ES-I3 (cell line): Measurements from ENCODE around the gene CD79B.
"Not testable (repeated sequence)": the region's sequence is repeated elsewhere in the genome, so short reads cannot be mapped to it uniquely, and the experiment has no call there.

Experiments used
- H3K36me3 ChIP-seq: 2 replicates; pipeline ENCODE4 v1.6.1; 2013; ENCODE audit warnings: mild to moderate bottlenecking, low read length, control low read depth, moderate library complexity; ENCODE audit not compliant: insufficient read depth
- H3K4me1 ChIP-seq: 2 replicates; pipeline ENCODE4 v1.6.1; 2013; ENCODE audit warnings: mild to moderate bottlenecking, control low read depth, low read length; ENCODE audit not compliant: insufficient read depth
- H3K9ac ChIP-seq: 2 replicates; pipeline ENCODE4 v1.6.1; 2013; ENCODE audit warnings: low read depth, mild to moderate bottlenecking, low read length, moderate library complexity
- H3K9me3 ChIP-seq: 2 replicates; pipeline ENCODE4 v1.6.1; 2013; ENCODE audit warnings: mild to moderate bottlenecking, low read length, moderate library complexity; ENCODE audit not compliant: control insufficient read depth, insufficient read depth

Gene CD79B

DNA sequence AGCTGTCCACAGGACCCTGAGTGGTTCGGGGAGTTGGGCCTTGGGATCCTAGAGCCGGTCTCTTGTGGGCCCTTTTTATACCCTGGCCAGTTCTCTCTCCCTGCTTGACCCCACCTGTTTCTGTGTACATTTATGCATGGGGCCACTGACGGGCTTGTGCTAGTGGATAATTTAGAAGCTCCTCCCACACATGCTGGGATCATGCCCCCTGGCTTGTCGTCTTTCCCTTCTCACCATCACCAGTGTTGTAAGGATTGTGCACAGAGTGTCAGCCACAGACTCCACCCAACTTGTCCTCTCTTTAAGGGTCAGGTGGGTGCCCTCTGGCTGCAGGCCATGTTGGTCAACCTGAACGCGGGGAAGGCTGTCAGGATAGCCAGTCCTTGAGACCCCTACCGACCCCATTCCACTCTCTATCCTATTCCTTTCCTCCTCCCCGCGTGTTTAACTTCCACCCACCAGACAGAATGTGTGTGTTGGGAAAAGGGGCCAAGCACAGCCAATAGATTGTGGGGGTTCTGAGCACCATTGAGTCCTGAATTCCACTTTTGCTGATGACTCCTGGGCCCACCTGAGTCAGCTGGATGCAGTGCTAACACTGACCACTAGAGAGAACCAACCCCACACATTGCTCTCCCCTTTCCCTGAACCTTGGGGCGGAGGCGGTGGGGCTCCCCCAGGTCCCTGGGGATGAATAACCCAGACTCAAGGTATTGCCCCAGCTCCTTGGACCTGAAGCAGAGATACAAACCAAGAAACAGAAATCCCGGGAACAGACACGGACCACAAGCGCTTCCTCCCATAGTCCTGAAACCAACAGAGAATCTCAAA is 35.4 kb downstream of the CD79B start, which contains the start of gene CSH1:
Gene CSH1, minus strand, starts transcription at position 51 of the 831 bp plus-strand sequence. CDS start 63 bp downstream, outside the sequence.
- H3K9ac ChIP-seq, H3K9me3 ChIP-seq, H3K36me3 ChIP-seq, H3K4me1 ChIP-seq: not testable (repeated sequence)

DNA sequence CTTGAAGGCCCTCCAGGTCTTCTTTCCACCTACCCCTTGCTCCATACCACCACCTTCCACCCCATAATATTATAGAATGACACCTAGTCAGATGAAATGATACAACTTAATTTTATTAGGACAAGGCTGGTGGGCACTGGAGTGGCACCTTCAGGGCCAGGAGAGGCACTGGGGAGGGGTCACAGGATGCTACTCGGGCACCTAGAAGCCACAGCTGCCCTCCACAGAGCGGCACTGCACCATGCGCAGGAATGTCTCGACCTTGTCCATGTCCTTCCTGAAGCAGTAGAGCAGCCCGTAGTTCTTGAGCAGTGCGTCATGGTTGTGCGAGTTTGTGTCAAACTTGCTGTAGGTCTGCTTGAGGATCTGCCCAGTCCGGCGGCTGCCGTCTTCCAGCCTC is 37.3 kb downstream of the CD79B start:
- not testable (repeated sequence) for H3K36me3 ChIP-seq, H3K9ac ChIP-seq, H3K4me1 ChIP-seq, H3K9me3 ChIP-seq

DNA sequence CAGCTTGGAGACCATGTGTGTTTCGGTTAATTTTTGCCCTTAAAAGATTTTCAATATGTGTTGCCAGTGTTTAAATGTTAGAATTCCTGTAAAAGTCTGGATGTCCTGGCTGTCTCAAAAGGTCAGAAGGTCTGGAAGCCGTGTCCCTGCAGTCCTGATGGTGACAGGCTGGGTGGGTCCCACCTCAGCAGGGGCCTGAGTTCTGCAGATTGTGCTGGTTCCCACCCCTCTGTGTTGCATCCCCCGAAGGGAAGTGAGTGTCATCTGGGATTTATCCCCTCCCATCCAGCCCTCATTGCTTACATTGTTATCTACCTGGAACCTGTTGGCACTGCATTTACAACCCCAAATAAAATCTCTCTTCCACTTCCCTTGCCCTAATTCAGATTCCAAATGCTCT is 38.1 kb downstream of the CD79B start:
- not testable (repeated sequence) for H3K4me1 ChIP-seq, H3K9me3 ChIP-seq, H3K9ac ChIP-seq, H3K36me3 ChIP-seq

DNA sequence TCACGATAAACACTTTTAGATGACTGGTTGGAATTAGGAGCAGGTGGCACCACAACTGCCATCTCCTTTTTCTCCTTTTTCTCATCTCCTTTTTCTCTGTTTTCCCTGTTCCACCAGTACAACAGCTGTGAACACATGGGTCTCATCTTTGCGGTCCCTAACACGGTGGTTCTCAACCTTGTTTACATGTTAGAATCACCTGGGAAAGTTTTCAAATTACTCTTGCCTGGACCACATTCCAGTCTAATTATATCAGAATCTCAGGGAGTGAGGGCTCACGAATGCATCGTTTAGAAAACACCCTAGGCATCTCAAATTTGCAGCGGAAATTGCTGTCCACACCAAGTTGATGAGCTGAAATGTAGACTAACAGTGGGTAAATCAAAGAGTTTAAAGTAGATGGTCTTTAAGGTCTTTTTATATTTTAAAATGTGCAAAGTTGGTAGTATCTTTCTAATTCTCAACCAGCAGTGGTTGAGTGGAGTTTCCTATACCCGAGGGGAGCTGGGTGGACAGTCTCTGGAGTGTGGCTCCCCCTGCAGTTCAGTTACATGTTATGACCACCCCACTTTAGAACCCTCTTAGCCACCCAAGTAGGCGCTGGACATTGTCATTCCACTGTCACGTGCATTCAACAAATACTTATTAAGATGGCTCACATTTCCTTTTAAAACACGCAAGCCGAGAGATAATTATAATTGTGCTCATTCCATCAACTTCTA is 39.7 kb downstream of the CD79B start:
- H3K36me3 ChIP-seq, H3K9me3 ChIP-seq, H3K9ac ChIP-seq, H3K4me1 ChIP-seq: not testable (repeated sequence)

DNA sequence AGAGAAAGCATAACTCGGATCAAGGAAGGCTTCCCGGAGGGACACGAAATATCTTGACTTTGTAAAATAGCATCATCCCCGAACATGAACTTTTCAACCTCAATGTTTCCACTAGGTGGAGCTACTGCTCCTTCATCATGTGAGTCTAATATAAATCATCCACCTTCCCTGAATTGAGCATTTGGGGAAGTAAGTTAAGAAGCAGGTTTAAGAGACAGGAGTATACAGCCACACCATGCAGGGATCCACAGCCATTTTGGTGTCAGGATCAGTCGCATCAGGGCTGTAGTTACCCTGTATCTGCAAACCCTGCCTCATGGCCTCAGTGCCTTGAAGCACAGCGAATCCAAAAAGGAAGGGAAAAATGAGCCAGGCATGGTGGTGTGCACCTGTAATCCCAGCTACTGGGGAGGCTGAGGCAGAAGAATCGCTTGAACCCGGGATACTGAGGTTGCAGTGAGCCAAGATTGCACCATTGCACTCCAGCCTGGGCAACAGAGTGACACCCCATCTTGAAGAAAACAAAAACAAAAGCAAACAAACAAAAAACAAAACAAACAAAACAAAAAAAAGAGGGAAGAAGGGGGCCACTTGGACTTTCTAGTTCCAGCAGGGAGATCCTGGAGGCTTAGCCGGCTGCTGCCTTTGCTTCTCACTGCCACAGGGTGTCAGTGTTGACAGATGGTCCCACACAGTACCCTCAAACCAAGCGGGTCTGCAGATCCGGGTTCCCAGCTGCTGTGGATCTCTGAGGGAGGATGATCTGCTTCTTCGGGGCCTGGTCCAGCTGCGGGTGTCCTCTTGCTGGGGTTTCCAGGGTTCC is 42.9 kb downstream of the CD79B start:
- H3K4me1 ChIP-seq, H3K9ac ChIP-seq, H3K9me3 ChIP-seq, H3K36me3 ChIP-seq: not testable (repeated sequence)

DNA sequence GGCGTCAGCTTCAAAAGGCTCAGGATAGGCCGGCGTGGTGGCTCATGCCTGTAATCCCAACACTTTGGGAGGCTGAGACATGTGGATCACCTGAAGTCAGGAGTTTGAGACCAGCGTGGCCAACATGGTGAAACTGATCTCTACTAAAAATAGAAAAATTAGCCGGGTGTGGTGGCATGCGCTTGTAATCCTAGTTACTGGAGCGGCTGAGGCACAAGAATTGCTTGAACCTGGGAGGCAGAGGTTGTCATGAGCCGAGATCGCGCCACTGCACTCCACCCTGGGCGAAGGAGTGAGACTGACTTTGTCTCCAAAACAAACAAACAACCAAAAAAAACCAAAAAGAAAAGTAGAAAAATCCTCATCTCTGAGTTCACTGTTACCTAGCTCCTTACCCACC is 47.0 kb downstream of the CD79B start:
- not testable (repeated sequence) for H3K9me3 ChIP-seq, H3K36me3 ChIP-seq, H3K4me1 ChIP-seq, H3K9ac ChIP-seq

DNA sequence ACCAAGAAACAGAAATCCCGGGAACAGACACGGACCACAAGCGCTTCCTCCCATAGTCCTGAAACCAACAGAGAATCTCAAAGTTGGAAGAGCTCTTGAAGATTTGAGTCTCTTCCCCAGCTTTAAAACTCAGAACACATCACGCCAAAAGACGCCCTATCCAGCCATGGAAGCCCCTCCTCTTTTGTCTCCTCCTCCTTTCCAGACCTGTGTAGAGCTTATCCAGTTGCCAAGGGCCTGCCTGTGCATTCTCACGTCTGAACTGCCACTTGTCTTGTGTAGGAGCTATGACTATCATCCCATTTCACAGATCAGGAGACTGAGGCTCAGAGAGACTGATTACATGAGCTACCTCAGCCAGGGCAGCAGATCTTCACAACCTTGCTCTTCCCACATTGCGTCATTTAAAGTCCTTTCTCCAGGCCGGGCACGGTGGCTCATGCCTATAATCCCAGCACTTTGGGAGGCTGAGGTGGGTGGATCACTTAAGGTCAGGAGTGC is 49.5 kb downstream of the CD79B start:
- not testable (repeated sequence) for H3K9ac ChIP-seq, H3K4me1 ChIP-seq, H3K9me3 ChIP-seq, H3K36me3 ChIP-seq

DNA sequence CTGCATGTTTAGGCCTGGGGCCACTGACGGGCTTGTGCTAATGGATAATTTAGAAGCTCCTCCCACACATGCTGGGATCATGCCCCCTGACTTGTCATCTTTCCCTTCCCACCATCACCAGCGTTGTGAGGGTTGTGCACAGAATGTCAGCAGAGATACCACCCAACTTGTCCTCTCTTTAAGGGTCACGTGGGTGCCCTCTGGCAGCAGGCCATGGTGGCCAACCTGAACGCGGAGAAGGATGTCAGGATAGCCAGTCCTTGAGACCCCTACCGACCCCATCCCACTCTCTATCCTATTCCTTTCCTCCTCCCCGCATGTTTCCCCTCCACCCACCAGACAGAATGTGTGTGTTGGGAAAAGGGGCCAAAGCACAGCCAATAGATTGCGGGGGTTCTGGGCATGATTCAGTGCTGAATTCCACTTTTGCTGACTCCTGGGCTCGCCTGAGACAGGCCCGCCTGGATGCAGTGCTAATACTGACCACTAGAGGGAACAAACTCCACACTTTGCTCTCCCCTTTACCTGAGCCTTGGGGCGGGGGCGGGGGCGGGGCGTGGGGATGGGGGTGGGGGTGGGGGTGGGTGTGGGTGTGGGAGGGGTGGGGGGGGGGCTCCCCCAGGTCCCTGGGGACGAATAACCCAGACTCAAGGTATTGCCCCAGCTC is 50.1 kb downstream of the CD79B start, which contains the start of gene GH2:
Gene GH2, minus strand, starts transcription at position 10 of the 667 bp plus-strand sequence. CDS start 143 bp downstream, outside the sequence.
- H3K9ac ChIP-seq = no peak within 1 kb of the TSS
- no peaks in the 10 kb centered on the region for H3K9me3 ChIP-seq
- H3K4me1 ChIP-seq = peaks cover 10% of the 10 kb centered on the region; the same call in 1 of the 2 replicates
- H3K36me3 ChIP-seq = no peaks in the 10 kb centered on the region

DNA sequence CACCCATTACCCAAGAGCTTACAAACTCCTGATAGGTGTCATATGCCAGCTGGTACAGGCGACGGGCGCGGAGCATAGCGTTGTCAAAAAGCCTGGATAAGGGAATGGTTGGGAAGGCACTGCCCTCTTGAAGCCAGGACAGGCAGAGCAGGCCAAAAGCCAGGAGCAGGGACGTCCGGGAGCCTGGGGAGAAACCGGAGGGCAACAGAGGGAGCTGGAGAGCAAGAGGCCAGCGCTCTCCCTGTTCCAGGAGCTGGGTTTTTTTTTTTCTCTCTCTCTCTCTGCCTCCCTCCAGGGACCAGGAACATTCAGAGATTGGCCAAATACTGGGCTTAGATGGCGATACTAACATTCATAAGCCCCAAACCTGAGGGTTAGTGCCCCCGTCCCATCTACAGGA is 50.8 kb downstream of the CD79B start:
- H3K36me3 ChIP-seq, H3K9ac ChIP-seq, H3K4me1 ChIP-seq, H3K9me3 ChIP-seq: not testable (repeated sequence)

DNA sequence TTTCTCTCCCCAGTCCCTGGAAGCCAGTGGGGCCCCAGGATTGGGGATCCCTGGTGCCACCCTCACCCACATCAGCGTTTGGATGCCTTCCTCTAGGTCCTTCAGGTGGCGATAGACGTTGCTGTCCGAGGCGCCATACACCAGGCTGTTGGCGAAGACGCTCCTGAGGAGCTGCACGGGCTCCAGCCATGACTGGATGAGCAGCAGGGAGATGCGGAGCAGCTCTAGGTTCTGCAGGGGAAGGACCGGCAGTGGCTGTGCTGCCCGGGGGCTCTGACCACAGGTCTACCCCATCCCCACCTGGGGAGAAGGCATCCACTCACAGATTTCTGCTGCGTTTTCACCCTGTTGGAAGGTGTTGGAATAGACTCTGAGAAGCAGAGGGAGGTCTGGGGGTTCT is 51.4 kb downstream of the CD79B start:
- Histone ChIP-seq H3K9ac (no peak overlapping the region), H3K9me3 (no peaks in the 10 kb centered on the region), H3K4me1 (peaks cover 10% of the 10 kb centered on the region; the same call in 1 of the 2 replicates), H3K36me3 (no peaks in the 10 kb centered on the region)
